ENCODE results near the gene EIF4E. TPM values are rescaled to one million over a fixed set of nuclear protein-coding genes. Genes with fewer than 3 reads are reported as not detected.

EIF4E gene
- total RNA-seq, 2 donors from 2014 or later, result 57.2 to 62.8 TPM

GRCh38 chr4:98903963-98904362, 25.0 kb downstream of the EIF4E start:
- no peak for DNase-seq (ENCODE audit: low spot score)
- Histone ChIP-seq H3K36me3 (peaks cover 12% of the 10 kb centered on the region), H3K9me3 (no peaks in the 10 kb centered on the region), H3K27ac (no peak overlapping the region), H3K27me3 (no peaks in the 10 kb centered on the region), H3K4me1 (peaks cover 0 to 23% of the 10 kb centered on the region in 2 donors), H3K4me3 (no peak overlapping the region)
- TF ChIP-seq CTCF (IDR thresholded peaks at IDR 0.05), result no peak

- no peak for DNase-seq (ENCODE audit: low spot score)
- H3K27ac ChIP-seq, result no peak overlapping the region
- H3K4me1 ChIP-seq, result peaks cover 0 to 19% of the 10 kb centered on the region in 2 donors
- no peaks in the 10 kb centered on the region for H3K27me3 ChIP-seq
- no peaks in the 10 kb centered on the region for H3K9me3 ChIP-seq
- no peak overlapping the region for H3K4me3 ChIP-seq
- peaks cover 12% of the 10 kb centered on the region for H3K36me3 ChIP-seq
- TF ChIP-seq CTCF (IDR thresholded peaks at IDR 0.05), result no peak
Observed at GRCh38 chr4:98903561-98903960, 25.4 kb downstream of the EIF4E start.

- no peak for TF ChIP-seq CTCF (IDR thresholded peaks at IDR 0.05)
- Histone ChIP-seq H3K27ac (no peak overlapping the region), H3K9me3 (no peaks in the 10 kb centered on the region), H3K4me1 (no peaks in the 10 kb centered on the region), H3K36me3 (peaks cover 23% of the 10 kb centered on the region), H3K27me3 (no peaks in the 10 kb centered on the region), H3K4me3 (no peak overlapping the region)
- DNase-seq (ENCODE audit: low spot score), result no peak
Observed at GRCh38 chr4:98899277-98899676, 29.7 kb downstream of the EIF4E start.

GRCh38 chr4:98891478-98892337, 37.2 kb downstream of the EIF4E start:
- H3K4me3 ChIP-seq, result no peak overlapping the region
- peaks cover 0 to 14% of the 10 kb centered on the region in 2 donors for H3K4me1 ChIP-seq
- no peak overlapping the region for H3K27ac ChIP-seq
- no peak for TF ChIP-seq CTCF (IDR thresholded peaks at IDR 0.05)
- no peaks in the 10 kb centered on the region for H3K9me3 ChIP-seq
- no peaks in the 10 kb centered on the region for H3K27me3 ChIP-seq
- no peak for DNase-seq (ENCODE audit: low spot score)
- H3K36me3 ChIP-seq, result peaks cover 32% of the 10 kb centered on the region

GRCh38 chr4:98890702-98891455, 38.1 kb downstream of the EIF4E start:
- no peak for TF ChIP-seq CTCF (IDR thresholded peaks at IDR 0.05)
- no peak for DNase-seq (ENCODE audit: low spot score)
- H3K4me1 ChIP-seq, result peaks cover 0 to 14% of the 10 kb centered on the region in 2 donors
- peaks cover 41% of the 10 kb centered on the region for H3K36me3 ChIP-seq
- no peak overlapping the region for H3K27ac ChIP-seq
- H3K27me3 ChIP-seq, result no peaks in the 10 kb centered on the region
- no peak overlapping the region for H3K4me3 ChIP-seq
- H3K9me3 ChIP-seq, result no peaks in the 10 kb centered on the region

All from right atrium auricular region (tissue), 2 donors.